ENCODE results near the gene SOX5. TPM values are rescaled to one million over a fixed set of nuclear protein-coding genes. Genes with fewer than 3 reads are reported as not detected.

The SOX5 gene
- total RNA-seq, 1 experiment from 2014 or later: 3.1 TPM

DNA sequence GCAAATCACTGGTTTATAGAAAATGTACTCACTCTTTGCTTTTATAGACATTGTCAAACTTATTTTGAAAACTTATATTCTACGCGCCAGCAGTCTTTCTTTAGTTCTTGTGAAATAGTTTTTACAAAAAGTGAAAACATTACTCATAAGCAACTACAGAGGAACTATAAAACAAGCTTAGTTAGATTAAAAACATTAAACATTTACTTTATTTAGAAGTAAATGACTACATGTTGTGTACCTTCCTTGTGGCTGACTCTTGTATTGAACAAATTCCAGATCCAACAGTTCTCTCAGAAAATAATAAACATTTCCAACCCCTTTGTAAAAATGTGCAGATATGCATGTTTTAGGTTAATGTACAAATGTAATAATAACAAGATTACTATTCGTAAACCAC, 198.5 kb downstream of the SOX5 start:
- TF ChIP-seq, protein P1, sequence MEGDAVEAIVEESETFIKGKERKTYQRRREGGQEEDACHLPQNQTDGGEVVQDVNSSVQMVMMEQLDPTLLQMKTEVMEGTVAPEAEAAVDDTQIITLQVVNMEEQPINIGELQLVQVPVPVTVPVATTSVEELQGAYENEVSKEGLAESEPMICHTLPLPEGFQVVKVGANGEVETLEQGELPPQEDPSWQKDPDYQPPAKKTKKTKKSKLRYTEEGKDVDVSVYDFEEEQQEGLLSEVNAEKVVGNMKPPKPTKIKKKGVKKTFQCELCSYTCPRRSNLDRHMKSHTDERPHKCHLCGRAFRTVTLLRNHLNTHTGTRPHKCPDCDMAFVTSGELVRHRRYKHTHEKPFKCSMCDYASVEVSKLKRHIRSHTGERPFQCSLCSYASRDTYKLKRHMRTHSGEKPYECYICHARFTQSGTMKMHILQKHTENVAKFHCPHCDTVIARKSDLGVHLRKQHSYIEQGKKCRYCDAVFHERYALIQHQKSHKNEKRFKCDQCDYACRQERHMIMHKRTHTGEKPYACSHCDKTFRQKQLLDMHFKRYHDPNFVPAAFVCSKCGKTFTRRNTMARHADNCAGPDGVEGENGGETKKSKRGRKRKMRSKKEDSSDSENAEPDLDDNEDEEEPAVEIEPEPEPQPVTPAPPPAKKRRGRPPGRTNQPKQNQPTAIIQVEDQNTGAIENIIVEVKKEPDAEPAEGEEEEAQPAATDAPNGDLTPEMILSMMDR (conservative IDR thresholded peaks at IDR 0.05): no peak
- no peak overlapping the region for H3K4me3 Mint-ChIP-seq
- no peak overlapping the region for H3K14ac ChIP-seq (ENCODE audit: insufficient read depth, low read length)

More for the DNA sequence above, 198.5 kb downstream of the SOX5 start:
- no peak overlapping the region for H2AFZ ChIP-seq (ENCODE audit: low read length)
- no peak overlapping the region for H2BK20ac ChIP-seq (ENCODE audit: low read depth, low read length, poor library complexity, severe bottlenecking)
- H3K79me2 ChIP-seq (ENCODE audit: insufficient read depth, low read length): no peaks in the 10 kb centered on the region
- no peak overlapping the region for H3K27ac ChIP-seq (ENCODE audit: insufficient read length, low read depth, low read length)
- no peak overlapping the region for H2BK120ac ChIP-seq (ENCODE audit: low read depth, low read length, poor library complexity, severe bottlenecking)
- H3K9me3 ChIP-seq (ENCODE audit: control insufficient read depth, low read depth, low read length): no peaks in the 10 kb centered on the region
- H3K27me3 ChIP-seq (ENCODE audit: insufficient read depth, low read length): no peaks in the 10 kb centered on the region
- no peak overlapping the region for H4K8ac ChIP-seq (replicated peaks; ENCODE audit: insufficient read length, low read depth, low read length)
- H3K4me1 ChIP-seq (ENCODE audit: insufficient read depth, low read length): no peaks in the 10 kb centered on the region
- H2BK5ac ChIP-seq (ENCODE audit: insufficient read length, low read length): no peak overlapping the region
- Mint-ChIP-seq H3K36me3 (ENCODE audit: insufficient read depth in 1 of 3, low read depth in 3 of 3) (peaks cover 0 to 9% (median 0%) of the 10 kb centered on the region in 3 experiments; a peak in 1 of 7 replicates), H3K4me1 (peaks cover 31 to 32% of the 10 kb centered on the region in 2 experiments), H3K27me3 (ENCODE audit: low read depth) (no peaks in the 10 kb centered on the region), H3K9me3 (no peaks in the 10 kb centered on the region), H3K27ac (no peak overlapping the region)
- H3K23ac ChIP-seq (ENCODE audit: insufficient read length, low read depth, low read length): no peak overlapping the region
- no peak overlapping the region for H4K91ac ChIP-seq (ENCODE audit: insufficient read length, low read depth, low read length)
- no peak overlapping the region for H3K56ac ChIP-seq (ENCODE audit: insufficient read length, low read depth, low read length)
- no peaks in the 10 kb centered on the region for H4K20me1 ChIP-seq (ENCODE audit: control insufficient read depth, insufficient read depth, insufficient read length)
- no peak for DNase-seq
- H3T11ph ChIP-seq (ENCODE audit: low read length): no peak overlapping the region
- no peak overlapping the region for H2BK12ac ChIP-seq (ENCODE audit: insufficient read length, low read depth, low read length)
- H3K18ac ChIP-seq (ENCODE audit: insufficient read length, low read depth, low read length): no peak overlapping the region
- no peaks in the 10 kb centered on the region for H3K79me1 ChIP-seq (ENCODE audit: insufficient read depth, low read depth, low read length, poor library complexity, severe bottlenecking)
- H2AK5ac ChIP-seq (ENCODE audit: insufficient read length, low read length): no peak overlapping the region
- no peaks in the 10 kb centered on the region for H3K23me2 ChIP-seq (ENCODE audit: insufficient read length, low read depth, low read length, poor library complexity, severe bottlenecking)
- no CpG with 5 or more reads among the region's 3 CpGs for WGBS (ENCODE audit: extremely low coverage, insufficient read length, low lambda C conversion rate)
- H3K4me2 ChIP-seq (ENCODE audit: insufficient read depth, insufficient read length, low read length): no peak overlapping the region
- H2BK15ac ChIP-seq (ENCODE audit: low read depth, low read length): no peak overlapping the region
- no peak overlapping the region for H3K9ac ChIP-seq (ENCODE audit: extremely low read depth, insufficient read length, low read length)
- H3K4ac ChIP-seq (ENCODE audit: low read depth, low read length): no peak overlapping the region
- H4K5ac ChIP-seq (ENCODE audit: insufficient read length, low read depth, low read length): no peak overlapping the region

Measured in H9 (cell line).